Measurements from ENCODE around the gene CALML6.

The CALML6 gene

DNA sequence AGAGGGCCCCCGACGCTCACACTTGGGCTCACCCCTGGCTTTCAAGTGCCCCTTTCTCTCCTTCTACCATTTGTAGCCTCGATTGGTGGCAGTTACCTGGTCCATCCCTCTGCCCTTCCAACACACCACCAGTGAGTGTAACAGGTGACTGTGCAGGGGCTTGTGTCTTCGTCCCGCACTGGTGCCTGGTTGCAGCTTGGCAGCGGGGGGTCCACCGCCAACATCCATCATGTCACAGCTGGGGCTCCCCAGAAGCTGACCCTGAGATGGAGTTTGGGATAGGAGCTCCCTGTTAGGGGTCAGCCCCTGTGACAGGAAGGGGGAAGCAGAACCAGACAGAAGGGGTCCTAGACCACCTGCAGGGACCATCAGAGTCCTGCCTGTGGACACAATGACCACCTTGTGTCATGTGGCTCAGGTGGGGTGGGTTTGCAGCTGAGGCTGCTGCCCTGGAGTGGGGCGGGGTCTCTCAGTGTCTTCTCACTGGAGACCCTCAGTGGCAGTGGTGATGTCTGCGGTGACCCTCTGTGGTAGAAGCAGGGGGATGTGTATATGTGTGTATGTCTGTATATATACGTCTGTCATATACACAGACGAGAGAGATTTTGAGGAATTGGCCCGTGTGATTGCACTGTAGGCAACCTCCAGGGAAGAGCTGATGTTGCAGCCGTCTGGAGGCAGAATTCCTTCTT lies 3.6 kb upstream of the CALML6 start:
- DNase-seq: no peak

DNA sequence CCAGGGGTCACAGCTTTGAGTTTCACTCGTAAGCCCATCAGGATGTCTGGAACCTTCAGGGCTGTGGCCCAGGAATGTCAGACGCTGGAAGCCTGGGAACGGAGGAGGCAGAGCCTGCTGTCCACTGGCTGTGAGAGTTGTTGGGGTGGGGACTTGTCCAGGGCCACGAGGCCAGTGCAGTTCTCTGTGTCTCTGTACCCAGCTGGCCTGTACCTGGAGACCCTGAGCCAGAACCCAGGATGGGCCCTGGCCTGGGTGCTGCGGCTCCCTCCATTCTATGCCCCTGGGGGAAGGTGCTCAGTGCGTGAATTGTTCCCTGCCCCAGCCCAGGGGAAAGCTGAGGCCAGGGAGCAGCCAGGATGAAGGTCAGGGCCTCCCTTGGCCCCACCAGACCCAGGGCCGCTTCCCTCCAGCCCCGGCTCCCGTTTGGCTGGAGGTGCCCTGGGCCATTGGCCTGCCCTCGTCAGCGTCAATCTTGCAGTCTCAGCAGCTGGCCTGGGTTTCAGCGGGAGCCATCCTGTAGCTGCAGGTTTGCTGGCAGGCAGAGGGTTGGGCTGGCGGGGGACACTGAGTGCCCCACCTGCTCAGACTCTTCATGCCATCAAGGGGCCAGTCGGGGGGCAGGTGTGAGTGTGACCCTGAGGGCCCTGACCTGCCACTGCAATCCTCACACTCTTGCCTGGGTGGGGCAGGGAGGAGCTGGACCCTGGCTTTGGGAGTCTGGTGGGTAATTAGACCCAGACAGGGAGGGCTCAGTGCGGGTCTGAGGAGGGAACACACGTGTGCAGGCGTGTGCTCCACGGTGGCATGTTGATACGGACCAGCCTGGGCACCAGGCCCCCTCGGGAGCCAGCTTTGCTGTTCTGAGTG lies 724 bp upstream of the CALML6 start:
- DNase-seq: no peak

DNA sequence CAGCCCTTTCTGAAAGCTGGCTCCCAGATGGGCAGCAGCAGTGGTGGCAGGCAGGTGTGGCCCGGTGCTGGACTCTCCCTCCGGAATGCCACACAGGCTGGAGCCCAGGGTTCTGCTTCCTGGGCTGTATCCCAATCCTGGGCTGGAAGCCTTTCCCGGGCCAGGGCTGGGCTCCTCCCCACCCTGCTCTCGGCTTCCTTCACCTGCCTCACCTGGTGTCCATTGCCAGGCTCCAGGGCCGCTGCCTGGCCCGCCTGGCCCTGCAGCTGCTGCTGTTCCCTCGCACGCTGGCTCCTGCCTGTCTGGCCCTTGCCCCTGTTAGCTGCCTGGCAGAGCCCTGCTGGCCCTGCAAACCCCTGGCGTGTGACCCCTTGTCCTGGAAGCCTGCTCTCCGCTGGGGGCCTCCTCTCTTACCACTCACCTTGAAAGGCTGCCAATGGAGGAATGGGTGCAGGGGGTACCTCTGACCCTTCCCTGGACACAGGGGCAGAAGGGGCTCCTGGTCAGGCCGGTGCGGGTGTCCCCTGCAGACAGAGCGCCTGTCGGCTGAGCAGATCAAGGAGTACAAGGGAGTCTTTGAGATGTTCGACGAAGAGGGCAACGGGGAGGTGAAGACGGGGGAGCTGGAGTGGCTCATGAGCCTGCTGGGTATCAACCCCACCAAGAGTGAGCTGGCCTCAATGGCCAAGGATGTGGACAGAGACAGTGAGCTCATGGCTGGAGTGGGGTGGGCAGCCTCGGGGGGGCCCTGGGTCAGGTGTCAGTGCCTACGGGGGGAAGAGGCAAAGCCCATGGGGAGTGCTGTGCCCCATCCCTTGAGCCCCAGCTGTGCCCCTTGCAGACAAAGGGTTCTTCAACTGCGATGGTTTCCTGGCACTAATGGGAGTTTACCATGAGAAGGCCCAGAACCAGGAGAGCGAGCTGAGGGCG lies 1.1 kb downstream of the CALML6 start:
- DNase-seq: no peak

DNA sequence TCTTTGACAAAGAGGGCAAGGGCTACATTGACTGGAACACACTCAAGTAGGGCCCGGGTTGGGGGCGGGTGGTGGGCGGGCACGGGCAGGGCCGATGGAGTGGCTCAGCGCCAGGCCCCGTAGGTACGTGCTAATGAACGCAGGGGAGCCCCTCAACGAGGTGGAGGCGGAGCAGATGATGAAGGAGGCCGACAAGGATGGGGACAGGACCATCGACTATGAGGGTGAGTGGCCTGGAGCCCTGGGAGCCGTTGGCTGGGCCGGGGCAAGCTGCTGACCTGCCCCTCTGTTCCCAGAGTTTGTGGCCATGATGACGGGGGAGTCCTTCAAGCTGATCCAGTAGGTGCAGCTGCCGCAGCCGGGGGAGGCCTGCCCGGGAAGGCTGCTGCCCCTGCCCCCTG lies 1.8 kb downstream of the CALML6 start:
- DNase-seq: no peak

DNA sequence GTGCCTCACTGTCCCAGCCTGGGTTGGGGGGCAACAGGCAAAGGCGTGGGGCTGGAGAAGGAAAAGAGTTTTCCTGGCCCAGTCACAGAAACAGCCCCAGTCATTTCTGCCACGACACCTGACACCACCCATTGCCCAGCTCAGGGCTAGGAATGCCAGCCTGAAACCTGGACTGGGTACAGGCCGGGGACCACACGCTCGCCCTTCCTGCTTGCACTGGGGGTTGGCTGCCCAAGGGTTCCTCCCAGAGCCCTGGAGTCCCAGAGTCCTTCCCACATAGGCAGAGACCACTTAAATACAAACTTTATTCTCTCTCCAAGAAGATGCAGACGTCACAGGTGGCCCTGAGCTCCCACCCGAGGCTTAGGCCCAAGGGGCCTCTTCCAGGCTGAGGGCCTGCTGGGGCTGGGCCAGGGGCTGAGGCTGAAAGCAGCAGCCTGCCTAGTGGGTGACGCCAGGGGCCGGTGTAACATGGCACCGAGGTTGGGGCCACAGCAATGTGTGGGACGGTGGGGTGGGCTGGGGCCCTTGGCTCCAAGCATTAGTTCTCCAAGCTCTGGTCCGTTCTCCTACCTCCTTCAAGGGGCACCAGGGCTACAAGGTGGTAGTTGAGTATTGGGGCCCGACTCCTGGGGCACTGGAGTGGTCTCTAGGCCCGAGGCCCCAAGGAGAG lies 2.4 kb downstream of the CALML6 start:
- no peak for DNase-seq

DNA sequence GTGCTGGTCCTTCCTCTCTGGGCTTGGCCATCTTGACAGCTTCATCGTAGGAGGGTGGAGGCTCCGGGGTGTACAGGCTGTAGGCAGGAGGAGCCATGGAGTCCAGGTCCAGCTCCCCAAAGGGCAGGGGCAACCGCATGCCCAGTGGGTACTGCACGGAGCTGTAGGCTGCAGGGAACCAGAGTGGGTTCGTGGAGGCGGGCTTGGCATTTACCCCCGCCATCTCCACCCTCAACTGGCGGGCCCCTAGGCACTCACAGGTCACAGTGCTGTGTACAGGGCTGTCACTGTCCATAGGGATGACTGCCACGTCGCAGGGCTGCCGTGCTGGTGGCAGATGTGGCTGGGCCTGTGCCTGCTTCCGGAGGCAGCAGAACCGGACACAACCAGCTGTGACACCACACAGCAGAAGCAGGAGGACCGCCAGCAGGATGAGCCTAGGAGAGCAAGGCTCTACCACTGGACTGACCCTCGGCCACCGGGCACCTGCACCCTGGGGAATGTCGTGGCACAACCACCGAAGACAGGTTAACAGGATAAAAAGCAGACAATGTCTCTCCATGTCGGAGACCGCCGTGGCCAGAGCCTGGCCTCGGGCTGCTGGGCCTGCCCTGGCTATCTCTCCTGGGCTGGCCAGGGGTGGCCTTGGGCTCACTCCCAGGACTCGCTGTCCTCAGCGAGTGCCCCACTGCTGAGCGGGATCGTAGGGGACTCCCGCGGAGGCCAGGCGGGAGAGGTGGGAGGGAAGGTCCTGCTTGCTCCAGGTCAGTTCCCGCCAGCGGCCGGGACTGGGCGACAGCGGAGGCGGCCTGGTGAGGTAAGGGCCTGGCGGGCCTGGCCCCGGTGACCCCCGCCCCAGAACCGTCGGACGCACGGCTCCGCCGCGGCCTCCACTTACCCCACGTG lies 3.2 kb downstream of the CALML6 start:
- DNase-seq: no peak

DNA sequence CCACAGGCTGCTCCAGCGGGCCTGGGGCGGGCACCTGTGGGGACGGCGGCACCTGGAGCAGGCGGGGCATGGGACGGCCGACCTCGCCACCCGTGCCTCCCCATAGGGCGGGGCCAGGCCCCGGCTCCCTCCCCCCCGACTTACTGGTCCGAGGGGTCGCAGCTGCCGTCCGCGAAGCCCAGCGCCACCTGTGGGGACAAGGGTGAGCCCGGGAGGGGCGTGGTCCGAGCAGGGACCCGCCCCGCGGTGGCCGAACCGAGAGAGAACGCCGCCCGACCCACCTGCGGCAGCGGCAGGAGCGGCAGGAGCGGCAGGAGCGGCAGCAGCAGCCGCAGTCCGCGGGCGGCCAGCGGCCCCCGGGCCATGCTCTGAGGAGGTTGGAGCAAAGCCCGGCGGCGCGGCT lies 3.8 kb downstream of the CALML6 start, which contains the start of gene TMEM52:
Gene TMEM52 (minus strand): TSS at position 379 of the 403 bp plus-strand sequence. CDS start 14 bp downstream, at position 365.
- DNase-seq: no peak

DNA sequence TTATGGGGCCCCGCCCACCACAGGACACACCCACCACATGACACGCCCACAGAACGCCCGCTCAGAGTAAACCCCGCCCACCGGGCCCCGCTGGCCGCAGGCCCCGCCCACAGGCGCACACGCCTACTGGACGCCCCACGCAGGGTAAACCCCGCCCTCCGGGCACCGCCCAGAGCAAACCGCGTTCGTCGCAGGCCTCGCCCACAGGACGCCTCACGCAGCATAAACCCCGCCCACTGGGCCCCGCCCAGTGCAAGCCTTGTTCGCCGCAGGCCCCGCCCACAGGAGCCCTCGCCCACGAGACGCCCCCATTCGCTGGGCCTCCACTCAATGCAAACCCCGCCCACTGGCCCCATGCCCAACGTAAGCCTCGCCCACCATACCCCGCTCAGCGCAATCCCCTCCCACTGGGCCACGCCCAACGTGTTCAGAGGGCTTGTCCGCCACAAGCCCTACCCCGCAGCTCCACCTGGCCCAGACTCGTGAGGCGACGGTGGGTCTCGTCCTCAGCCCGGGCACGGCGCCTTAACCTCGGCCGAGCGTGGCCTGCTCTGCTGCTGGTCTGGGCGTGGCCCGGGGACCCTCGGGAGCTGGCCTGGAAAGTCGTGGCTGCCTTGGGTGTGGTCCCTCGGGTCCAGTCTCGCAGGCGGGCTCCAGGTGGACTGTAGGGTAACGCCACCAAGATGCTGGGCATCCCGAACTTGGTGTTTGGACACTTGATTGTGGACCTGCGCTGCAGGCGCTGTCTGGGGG lies 4.4 kb downstream of the CALML6 start:
- peak; percentile 98 to 99 for DNase-seq

DNA sequence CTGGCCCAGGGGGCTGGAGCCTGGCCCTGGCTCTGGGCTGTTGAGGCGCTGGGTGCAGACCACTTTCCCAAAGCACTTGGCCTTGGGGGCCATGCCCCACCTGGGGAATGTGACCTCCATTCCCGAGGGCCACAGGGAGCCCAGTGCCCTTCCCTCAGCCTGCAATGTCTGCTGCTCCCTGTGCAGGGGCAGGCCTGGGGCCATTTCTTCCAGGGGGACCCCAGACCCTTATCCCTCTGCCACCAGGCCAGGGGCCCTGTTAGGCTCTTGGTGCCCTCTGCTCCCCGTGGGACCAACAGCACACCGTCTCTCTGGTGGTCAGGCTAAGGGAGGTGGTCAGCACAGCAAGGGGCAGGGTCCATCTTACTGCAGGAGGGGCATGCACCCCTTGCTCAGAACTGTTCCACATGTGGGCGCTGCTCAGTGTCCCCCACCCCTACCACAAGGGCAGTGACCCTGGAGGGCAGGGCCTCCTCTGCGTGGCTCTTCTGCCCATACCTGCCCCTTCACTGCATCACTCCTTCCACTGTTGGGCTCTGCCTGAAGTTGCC lies 5.1 kb downstream of the CALML6 start:
- DNase-seq: no peak

DNA sequence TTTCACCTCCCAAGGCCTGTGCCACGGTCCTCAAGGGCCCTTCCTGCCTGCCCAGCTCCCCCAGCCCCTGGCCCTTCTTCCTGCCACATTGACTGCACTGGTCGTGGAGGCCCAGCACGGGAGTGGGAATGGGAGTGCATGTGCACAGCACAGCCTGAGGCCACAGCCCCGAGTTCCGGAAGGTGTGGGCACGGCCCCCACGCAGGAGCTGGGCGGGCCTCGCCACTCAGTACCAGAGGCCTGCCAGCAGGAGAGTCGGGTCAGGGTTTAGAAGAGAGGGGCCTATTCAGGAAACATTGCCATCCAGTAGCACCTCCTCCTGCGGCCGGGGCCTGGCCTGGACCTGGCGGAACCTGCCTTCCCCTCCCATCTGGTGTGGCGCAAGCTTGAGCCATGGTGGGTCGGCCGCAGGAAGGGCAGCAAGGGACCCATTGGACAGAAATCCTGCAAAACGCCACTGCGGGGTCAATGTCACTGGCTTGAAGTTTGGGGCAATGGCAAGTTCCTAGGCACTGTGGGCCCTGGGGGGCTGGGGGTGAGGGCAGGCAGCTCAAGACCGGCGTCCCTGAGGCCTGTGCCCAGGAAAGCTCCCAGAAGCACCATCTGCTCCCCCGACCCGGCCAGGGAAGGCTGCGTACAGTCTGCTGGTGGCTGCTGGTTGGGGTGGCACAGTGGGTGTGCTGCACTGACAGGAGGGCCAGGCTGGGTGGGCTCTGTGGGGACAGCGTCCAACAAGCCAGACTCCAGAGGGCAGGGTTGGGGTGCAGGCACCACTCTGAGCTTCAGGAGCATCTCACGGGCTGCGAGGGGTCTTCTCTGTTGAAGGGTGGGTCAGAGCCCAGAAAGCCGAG lies 5.8 kb downstream of the CALML6 start:
- no peak for DNase-seq

DNA sequence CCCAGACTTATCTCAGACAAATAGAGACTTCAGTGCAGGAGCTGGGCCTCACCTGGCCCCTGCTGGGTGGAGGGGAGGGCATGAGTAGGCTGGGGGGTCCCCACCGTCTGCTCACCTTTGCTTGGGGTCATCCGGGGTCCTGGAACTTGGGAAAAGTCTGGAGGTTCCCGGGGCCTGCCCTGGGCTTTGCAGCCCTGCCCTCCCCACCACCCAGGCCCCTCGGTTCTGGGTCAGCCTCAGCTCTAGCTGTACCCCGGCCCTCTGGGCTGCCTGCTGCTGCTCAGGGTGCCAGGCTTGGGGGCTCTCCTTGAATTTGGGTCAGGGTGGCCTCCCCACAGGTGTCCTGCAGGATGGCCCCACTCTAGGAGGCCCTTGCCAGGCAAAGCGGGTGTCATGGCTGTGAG lies 6.4 kb downstream of the CALML6 start:
- no peak for DNase-seq

DNA sequence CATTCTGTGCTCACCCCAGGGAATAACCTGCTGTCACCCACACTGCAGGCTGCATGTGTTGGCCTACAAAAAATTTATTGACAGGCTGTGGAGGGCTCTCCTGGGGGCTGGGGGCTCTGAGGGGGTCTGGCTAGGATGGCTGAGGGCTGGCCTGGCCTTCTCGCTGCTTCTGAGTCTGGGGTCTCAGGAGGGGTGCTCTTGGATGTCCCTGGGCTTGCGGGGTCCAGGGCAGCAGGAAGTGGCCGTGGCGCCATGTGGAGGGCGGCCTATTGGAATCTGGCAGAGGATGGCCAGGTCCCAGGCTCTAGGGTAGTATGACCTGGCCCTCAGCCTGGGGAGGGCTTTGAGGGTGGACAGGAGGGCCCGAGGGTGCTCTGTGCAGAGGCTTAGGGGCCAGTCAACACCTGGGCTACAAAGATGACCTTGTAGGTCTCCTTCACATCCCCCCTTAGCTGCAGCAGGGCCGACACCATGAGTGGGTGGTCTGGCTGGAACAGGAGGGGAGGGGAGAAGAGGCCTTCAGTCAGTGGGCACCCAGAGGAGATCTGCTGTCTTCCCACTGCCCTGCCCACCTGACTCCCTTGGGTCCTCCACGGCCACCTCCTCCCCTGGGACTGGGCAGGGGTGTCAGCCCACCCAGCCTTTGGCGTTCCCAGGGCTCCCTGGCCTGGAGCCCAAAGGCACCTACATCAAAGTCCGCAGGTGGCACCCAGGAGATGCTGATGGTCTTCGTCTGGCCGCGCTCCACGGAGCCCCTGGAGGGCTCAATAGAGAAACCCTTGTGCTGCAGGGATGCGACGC lies 7.0 kb downstream of the CALML6 start:
- no peak for DNase-seq

DNA sequence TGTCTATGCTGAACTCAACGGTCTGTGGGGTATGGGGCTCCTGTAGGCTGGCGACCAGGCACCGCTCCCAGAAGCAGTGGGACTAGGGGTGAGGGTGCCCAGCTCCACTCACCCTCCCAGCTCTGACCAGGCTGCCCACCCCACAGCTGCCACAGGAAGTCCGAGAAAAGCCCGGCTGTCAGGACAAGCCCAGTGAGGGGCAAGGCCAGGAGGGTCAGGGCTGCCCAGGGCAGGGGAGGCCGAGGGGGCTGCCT lies 7.6 kb downstream of the CALML6 start:
- no peak for DNase-seq

DNA sequence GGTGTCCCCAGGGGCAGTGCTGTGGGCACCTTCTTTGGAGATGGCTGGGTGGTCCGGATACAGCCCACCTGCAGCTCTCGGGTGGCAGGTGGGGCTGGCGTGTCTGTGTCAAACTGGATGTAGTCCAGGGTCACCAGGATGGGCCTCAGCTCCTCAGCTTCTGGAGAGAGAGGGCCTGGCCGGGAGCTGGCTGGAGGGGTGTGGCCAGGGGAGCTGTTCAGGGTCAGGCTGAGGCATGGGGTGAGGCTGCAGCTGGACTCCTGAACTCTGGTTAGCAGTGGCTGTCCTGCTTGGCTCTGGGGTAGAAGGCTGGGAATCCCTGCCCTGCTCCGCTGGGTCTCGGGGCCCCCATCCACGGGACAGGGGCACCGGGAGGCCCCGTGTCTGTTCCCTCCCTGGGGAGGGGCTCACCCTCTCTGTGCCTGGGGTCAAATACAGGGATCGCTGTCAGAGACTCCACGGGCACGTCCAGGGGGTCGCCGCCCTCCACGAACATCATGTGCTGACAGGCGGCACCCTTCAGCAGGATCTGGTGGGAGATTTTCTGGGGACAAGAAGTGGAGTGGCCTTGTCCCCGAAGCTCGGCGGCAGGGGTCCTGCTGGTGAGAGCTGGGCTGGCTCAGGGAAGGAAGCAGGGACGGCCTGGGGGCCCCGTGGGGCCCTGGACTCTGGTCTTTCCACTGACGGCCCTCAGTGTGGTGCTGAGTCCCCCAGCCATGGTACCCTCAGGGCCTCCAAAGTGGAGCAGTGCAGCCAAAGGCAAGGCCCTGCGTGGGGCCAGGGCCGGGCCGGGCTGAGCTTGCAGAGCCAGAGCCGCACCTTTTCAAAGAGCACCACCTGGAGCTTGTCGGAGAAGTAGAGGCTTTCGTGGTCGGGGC lies 8.1 kb downstream of the CALML6 start:
- no peak for DNase-seq

DNA sequence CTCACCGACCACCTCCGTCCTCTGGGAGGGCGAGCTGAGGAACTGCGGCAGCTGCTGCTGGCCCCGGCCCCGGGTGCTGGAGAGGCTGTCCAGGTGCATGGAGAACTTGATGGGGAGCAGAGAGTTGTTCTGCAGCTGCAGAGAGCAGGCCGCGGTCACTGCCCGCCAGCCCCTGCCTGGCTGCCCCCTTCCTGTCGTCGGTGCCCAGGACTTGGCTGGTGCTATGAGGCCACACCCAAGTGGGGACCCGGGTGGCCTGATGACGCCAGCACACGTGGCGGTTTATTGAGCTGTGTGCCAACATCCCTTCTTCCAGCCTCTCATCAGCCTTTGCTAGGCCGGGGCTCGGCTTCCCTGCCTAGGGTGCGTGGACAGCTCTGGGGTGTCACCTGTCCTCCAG lies 9.3 kb downstream of the CALML6 start:
- no peak for DNase-seq

DNA sequence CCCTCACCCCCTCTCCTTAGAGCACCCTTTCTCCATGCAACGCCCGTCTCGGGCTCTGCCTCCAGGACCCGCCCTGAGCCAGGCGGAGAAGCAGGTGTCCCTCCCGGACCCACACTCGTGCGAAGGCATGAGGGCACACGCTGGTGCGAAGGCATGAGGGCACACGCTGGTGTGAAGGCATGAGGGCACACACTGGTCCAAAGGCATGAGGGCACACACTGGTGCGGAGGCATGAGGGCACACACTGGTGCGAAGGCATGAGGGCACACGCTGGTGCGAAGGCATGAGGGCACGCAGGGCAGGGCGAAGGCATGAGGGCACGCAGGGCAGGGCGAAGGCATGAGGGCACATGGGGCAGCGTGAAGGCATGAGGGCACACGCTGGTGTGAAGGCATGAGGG lies 9.8 kb downstream of the CALML6 start:
- DNase-seq: no peak

DNA sequence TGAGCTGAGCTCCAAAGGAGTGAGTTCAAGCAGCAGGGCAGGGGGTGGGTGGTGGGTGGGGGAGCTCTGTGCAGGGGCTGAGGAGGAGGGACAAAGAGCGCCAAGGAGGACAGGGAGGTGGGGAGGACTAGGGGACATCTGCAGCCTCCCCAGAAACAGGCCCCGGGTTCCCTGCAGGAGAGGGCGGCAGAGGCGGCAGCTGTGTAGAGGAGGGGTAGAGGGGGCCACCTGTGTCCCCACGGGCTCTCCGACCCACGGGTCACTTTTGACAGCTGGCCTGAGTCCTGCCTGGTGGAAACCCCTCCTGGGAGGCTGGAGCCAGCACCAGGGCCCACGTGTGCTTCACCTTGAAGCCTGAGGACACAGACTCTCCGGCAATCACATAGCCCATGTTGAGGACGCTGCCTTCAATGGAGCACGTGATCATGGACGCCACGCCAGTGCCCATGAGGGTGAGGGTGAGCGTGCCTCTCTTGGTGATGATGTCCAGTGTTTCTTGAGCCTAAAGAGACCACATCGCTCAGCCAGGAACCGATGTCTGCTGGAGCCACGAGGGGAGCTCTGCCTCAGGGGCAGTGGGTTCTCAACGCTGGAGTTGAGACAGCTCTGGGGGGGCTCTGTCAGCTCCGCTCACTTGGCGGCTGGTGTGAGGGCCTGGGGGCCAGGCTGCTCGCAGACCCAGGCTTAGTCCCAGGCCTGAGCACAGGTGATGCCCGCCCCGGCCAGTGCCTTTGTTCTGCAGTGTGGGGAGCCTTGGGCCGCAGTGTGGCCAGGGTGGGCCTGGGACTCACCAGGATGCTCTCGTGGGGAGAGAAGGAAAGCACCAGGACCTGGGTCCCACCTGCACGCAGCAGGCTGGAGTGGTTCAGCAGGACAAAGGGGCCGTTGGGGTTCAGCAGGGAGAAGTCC lies 10.6 kb downstream of the CALML6 start:
- DNase-seq: no peak
